WTC11 (cell line): ENCODE measurements around the gene CFAP44. TPM values are rescaled to one million over a fixed set of nuclear protein-coding genes. Genes with fewer than 3 reads are reported as not detected.

Experiments
- ATAC-seq: fragments of 200-7000 bp; cut with Tn5 transposase; 2 replicates; pipeline ENCODE4 v1.10.0; 2021; ENCODE audit warnings: mild to moderate bottlenecking, moderate library complexity
- CTCF ChIA-PET: fragments of 300-600 bp; sonication (Branson Sonifier 250); formaldehyde crosslinking; loops from one replicate; lab custom pipeline; 2021; ENCODE audit warnings: antibody characterized with exemption; lab: Charles Lee
- POLR2A ChIA-PET: fragments of 350-600 bp; sonication (Branson Sonifier 250); formaldehyde crosslinking; loops from one replicate; lab custom pipeline; 2021; ENCODE audit warnings: antibody characterized with exemption; lab: Charles Lee
- DNase-seq: peaks from one replicate; pipeline ENCODE4 v3.0.0; 2021; ENCODE audit warnings: low spot score
- H3K27ac Mint-ChIP-seq: 2 replicates; pipeline ENCODE4 v1.8.0; 2021; ENCODE audit warnings: mixed read lengths
- H3K27me3 Mint-ChIP-seq: 2 replicates; pipeline ENCODE4 v1.8.0; 2021; ENCODE audit warnings: low read depth, mild to moderate bottlenecking, moderate library complexity, mixed read lengths
- H3K36me3 Mint-ChIP-seq: 2 replicates; pipeline ENCODE4 v1.8.0; 2021; ENCODE audit warnings: mixed read lengths
- H3K4me1 Mint-ChIP-seq: 2 replicates; pipeline ENCODE4 v1.8.0; 2022; ENCODE audit warnings: mixed read lengths
- H3K4me3 Mint-ChIP-seq: 2 replicates; pipeline ENCODE4 v1.8.0; 2021; ENCODE audit warnings: mild to moderate bottlenecking, moderate library complexity, mixed read lengths
- H3K9me3 Mint-ChIP-seq: 2 replicates; pipeline ENCODE4 v1.8.0; 2021; ENCODE audit warnings: mixed read lengths
- ATF1 ChIP-seq: sonication (generic); formaldehyde crosslinking; IDR thresholded peaks from 2 replicates; pipeline ENCODE4 v1.8.1; 2023; ENCODE audit warnings: mild to moderate bottlenecking, moderate library complexity, missing genetic modification reagents
- CREB1 ChIP-seq: sonication (generic); formaldehyde crosslinking; IDR thresholded peaks from 2 replicates; pipeline ENCODE4 v1.8.0; 2023; ENCODE audit warnings: mild to moderate bottlenecking, missing genetic modification reagents
- CREM ChIP-seq: sonication (generic); formaldehyde crosslinking; IDR thresholded peaks from 2 replicates; pipeline ENCODE4 v1.8.1; 2022; ENCODE audit warnings: mild to moderate bottlenecking, missing genetic modification reagents, moderate library complexity
- ESRRA ChIP-seq: sonication (generic); formaldehyde crosslinking; IDR thresholded peaks from 2 replicates; pipeline ENCODE4 v1.8.1; 2022; ENCODE audit warnings: mild to moderate bottlenecking, missing genetic modification reagents, borderline replicate concordance
- FOXP1 ChIP-seq: sonication (generic); formaldehyde crosslinking; IDR thresholded peaks from 2 replicates; pipeline ENCODE4 v1.8.0; 2022; ENCODE audit warnings: missing genetic modification reagents, mild to moderate bottlenecking, moderate library complexity, borderline replicate concordance
- FOXP4 ChIP-seq: sonication (generic); formaldehyde crosslinking; IDR thresholded peaks from 2 replicates; pipeline ENCODE4 v1.8.0; 2022; ENCODE audit warnings: mild to moderate bottlenecking, missing genetic modification reagents
- MYBL2 ChIP-seq: sonication (generic); formaldehyde crosslinking; IDR thresholded peaks from 2 replicates; pipeline ENCODE4 v1.8.1; 2023; ENCODE audit warnings: mild to moderate bottlenecking, moderate library complexity, missing genetic modification reagents
- PRRX2 ChIP-seq: fragments of 250-450 bp; sonication (Bioruptor Pico); IDR thresholded peaks from 2 replicates; pipeline ENCODE4 v1.8.0; 2021; ENCODE audit warnings: mild to moderate bottlenecking
- ZNF121 ChIP-seq: sonication (generic); formaldehyde crosslinking; IDR thresholded peaks from 2 replicates; pipeline ENCODE4 v1.8.0; 2023; ENCODE audit warnings: missing genetic modification reagents
- ZNF138 ChIP-seq: sonication (generic); formaldehyde crosslinking; conservative IDR thresholded peaks from 2 replicates; pipeline ENCODE4 v1.8.1; 2022; ENCODE audit warnings: mild to moderate bottlenecking, moderate library complexity, missing genetic modification reagents
- ZNF263 ChIP-seq: sonication (generic); formaldehyde crosslinking; IDR thresholded peaks from 2 replicates; pipeline ENCODE4 v1.8.1; 2022; ENCODE audit warnings: low read depth, mild to moderate bottlenecking, moderate library complexity, missing genetic modification reagents
- ZNF425 ChIP-seq: fragments of 250-450 bp; sonication (Bioruptor Pico); conservative IDR thresholded peaks from 2 replicates; pipeline ENCODE4 v1.9.0; 2021; ENCODE audit warnings: mild to moderate bottlenecking
- ZNF532 ChIP-seq: fragments of 250-450 bp; sonication (Bioruptor Pico); IDR thresholded peaks from 2 replicates; pipeline ENCODE4 v1.9.0; 2021; ENCODE audit warnings: mild to moderate bottlenecking, borderline replicate concordance
- ZSCAN18 ChIP-seq: fragments of 250-450 bp; sonication (Bioruptor Pico); IDR thresholded peaks from 2 replicates; pipeline ENCODE4 v2.1.2; 2022; ENCODE audit warnings: mild to moderate bottlenecking, moderate library complexity
- total RNA-seq: library from RNA; stranded (reverse); gene quantifications from 3 replicates; pipeline ENCODE4 v1.2.3, GENCODE V29; 2021

Gene CFAP44
- total RNA-seq, 1 experiment from 2014 or later = 0.90 TPM

- Mint-ChIP-seq H3K36me3 (no peaks in the 10 kb centered on the region), H3K27ac (no peak overlapping the region)
- no peak for TF ChIP-seq PRRX2 (CRISPR knock-in tag)
- no peak for TF ChIP-seq MYBL2 (CRISPR knock-in tag)
- TF ChIP-seq ZNF532 = no peak
- no peak for TF ChIP-seq ATF1 (CRISPR knock-in tag)
- TF ChIP-seq, all 79 proteins: peak for 0
- ATAC-seq (no peak), DNase-seq (no peak)
- no peaks in the 10 kb centered on the region; the same call in 1 of the 2 replicates for H3K27me3 Mint-ChIP-seq
- peaks cover 3% of the 10 kb centered on the region; the same call in 1 of the 2 replicates for H3K9me3 Mint-ChIP-seq
- H3K4me3 Mint-ChIP-seq = no peak overlapping the region
- no peaks in the 10 kb centered on the region for H3K4me1 Mint-ChIP-seq
- CTCF ChIA-PET = no interaction called here
- POLR2A ChIA-PET = no interaction called here
These were observed 12.7 kb downstream of the CFAP44 start for GRCh38 chr3:113428581-113428980.

GRCh38 chr3:113423699-113424098, 17.6 kb downstream of the CFAP44 start:
- no peak overlapping the region for H3K27ac Mint-ChIP-seq
- H3K4me3 Mint-ChIP-seq = no peak overlapping the region
- H3K4me1 Mint-ChIP-seq = no peaks in the 10 kb centered on the region
- no peaks in the 10 kb centered on the region for H3K36me3 Mint-ChIP-seq
- ChIA-PET POLR2A (no interaction called here), CTCF (no interaction called here)
- no peaks in the 10 kb centered on the region for H3K27me3 Mint-ChIP-seq
- no peak for DNase-seq
- H3K9me3 Mint-ChIP-seq = peaks cover 7% of the 10 kb centered on the region; the same call in 1 of the 2 replicates
- no peak for ATAC-seq
- TF ChIP-seq CREB1 (CRISPR knock-in tag) (no peak), ZNF138 (CRISPR knock-in tag) (no peak)

- POLR2A ChIA-PET = no interaction called here
- H3K9me3 Mint-ChIP-seq = peaks cover 6% of the 10 kb centered on the region; the same call in 1 of the 2 replicates
- H3K4me3 Mint-ChIP-seq = no peak overlapping the region
- no peak overlapping the region for H3K27ac Mint-ChIP-seq
- CTCF ChIA-PET = no interaction called here
- H3K27me3 Mint-ChIP-seq = no peaks in the 10 kb centered on the region
- H3K36me3 Mint-ChIP-seq = peaks cover 3% of the 10 kb centered on the region
- ATAC-seq (no peak), DNase-seq (no peak)
- TF ChIP-seq CREM (CRISPR knock-in tag) (no peak), ZNF425 (CRISPR knock-in tag) (no peak), ESRRA (no peak), ZNF121 (CRISPR knock-in tag) (no peak)
- H3K4me1 Mint-ChIP-seq = no peaks in the 10 kb centered on the region
These were observed 20.2 kb downstream of the CFAP44 start for GRCh38 chr3:113421082-113421481.

- POLR2A ChIA-PET = no interaction called here
- CTCF ChIA-PET = no interaction called here
- H3K36me3 Mint-ChIP-seq = peaks cover 27% of the 10 kb centered on the region
- no peak for ATAC-seq
- no peak overlapping the region for H3K4me3 Mint-ChIP-seq
- DNase-seq = no peak
- peaks cover 44% of the 10 kb centered on the region for H3K9me3 Mint-ChIP-seq
- TF ChIP-seq ZSCAN18 = no peak
- no peak for TF ChIP-seq ZNF263
- TF ChIP-seq FOXP1 (CRISPR knock-in tag) = no peak
- no peak for TF ChIP-seq FOXP4 (CRISPR knock-in tag)
- H3K27me3 Mint-ChIP-seq = peaks cover 4% of the 10 kb centered on the region; the same call in 1 of the 2 replicates
- no peak overlapping the region for H3K27ac Mint-ChIP-seq
- no peaks in the 10 kb centered on the region for H3K4me1 Mint-ChIP-seq
These were observed 31.6 kb downstream of the CFAP44 start for GRCh38 chr3:113409676-113410075.
